Measurements from ENCODE around the gene PCK1. TPM values are rescaled to one million over a fixed set of nuclear protein-coding genes. Genes with fewer than 3 reads are reported as not detected.

PCK1 gene
- total RNA-seq, 1 experiment from 2014 or later: 0.21 TPM

DNA sequence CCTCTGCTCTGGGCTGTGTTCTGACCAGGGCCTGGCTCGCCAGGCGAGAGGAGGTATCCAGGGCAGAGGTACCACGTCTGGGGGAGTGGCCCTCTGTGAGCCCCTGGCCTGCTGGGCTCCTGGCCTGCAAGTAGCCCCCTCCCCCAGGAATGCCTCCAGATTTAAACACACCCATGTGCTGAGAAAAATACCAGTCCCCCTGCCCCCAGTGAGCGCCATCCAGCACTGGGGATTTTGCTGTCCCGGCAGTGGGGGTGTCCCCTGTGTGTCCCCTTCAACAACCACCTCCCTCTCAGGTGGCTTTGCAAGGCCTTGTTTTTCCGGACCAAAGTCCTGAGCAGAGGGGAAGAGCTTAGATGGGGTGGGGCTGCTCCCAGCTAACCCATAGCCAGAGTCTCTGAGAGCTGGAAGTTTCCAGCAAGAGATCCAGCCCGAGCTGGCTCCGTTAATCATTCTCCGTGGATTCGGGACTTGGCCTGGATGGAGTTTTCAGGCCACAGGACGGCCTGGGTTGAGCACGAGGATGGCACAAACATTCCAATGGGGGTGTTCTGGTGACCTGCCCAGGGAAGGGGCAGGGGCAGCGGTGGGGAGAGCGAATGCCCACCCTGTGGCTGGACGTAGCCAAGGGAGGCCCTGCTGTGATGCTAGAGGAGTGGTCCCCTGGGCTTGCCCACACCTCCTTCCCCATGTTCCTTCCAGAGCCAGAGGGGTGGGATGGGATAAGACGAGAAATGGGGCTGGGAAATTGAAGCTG, 29.0 kb downstream of the PCK1 start:
- CTCF ChIA-PET: interaction anchor here (0.7 kb wide), 1 partner anchor 173 kb away, joined by 3 read pairs; no protein-coding TSS in a partner anchor
- TF ChIP-seq SIN3A (IDR thresholded peaks at IDR 0.05; ENCODE audit: borderline replicate concordance, insufficient read depth, low read depth, low read length) (no peak), TCF7L2 (IDR thresholded peaks at IDR 0.05; ENCODE audit: low read depth, low read length) (no peak), POLR2AphosphoS5 (IDR thresholded peaks at IDR 0.05; ENCODE audit: low read depth, low read length) (no peak)
- TF ChIP-seq, protein P1, sequence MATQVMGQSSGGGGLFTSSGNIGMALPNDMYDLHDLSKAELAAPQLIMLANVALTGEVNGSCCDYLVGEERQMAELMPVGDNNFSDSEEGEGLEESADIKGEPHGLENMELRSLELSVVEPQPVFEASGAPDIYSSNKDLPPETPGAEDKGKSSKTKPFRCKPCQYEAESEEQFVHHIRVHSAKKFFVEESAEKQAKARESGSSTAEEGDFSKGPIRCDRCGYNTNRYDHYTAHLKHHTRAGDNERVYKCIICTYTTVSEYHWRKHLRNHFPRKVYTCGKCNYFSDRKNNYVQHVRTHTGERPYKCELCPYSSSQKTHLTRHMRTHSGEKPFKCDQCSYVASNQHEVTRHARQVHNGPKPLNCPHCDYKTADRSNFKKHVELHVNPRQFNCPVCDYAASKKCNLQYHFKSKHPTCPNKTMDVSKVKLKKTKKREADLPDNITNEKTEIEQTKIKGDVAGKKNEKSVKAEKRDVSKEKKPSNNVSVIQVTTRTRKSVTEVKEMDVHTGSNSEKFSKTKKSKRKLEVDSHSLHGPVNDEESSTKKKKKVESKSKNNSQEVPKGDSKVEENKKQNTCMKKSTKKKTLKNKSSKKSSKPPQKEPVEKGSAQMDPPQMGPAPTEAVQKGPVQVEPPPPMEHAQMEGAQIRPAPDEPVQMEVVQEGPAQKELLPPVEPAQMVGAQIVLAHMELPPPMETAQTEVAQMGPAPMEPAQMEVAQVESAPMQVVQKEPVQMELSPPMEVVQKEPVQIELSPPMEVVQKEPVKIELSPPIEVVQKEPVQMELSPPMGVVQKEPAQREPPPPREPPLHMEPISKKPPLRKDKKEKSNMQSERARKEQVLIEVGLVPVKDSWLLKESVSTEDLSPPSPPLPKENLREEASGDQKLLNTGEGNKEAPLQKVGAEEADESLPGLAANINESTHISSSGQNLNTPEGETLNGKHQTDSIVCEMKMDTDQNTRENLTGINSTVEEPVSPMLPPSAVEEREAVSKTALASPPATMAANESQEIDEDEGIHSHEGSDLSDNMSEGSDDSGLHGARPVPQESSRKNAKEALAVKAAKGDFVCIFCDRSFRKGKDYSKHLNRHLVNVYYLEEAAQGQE (IDR thresholded peaks at IDR 0.05; ENCODE audit: insufficient read depth in 1 of 2, low read depth in 2 of 2, low read length in 1 of 2): no peak
- TF ChIP-seq, protein P2, sequence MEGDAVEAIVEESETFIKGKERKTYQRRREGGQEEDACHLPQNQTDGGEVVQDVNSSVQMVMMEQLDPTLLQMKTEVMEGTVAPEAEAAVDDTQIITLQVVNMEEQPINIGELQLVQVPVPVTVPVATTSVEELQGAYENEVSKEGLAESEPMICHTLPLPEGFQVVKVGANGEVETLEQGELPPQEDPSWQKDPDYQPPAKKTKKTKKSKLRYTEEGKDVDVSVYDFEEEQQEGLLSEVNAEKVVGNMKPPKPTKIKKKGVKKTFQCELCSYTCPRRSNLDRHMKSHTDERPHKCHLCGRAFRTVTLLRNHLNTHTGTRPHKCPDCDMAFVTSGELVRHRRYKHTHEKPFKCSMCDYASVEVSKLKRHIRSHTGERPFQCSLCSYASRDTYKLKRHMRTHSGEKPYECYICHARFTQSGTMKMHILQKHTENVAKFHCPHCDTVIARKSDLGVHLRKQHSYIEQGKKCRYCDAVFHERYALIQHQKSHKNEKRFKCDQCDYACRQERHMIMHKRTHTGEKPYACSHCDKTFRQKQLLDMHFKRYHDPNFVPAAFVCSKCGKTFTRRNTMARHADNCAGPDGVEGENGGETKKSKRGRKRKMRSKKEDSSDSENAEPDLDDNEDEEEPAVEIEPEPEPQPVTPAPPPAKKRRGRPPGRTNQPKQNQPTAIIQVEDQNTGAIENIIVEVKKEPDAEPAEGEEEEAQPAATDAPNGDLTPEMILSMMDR (IDR thresholded peaks at IDR 0.05): no peak

GRCh38 chr20:57590485-57591288, 29.8 kb downstream of the PCK1 start:
- intact Hi-C loops (cut with micrococcal nuclease; ENCODE audit: unreplicated experiment): no loop called here

More for the DNA sequence above, 29.0 kb downstream of the PCK1 start:
- ATAC-seq (no peak), DNase-seq (ENCODE audit: low read depth, low spot score) (no peak)
- in situ Hi-C loops (cut with HindIII; ENCODE audit: low pct_unique_long_range_greater_than_20kb, low sequenced_read_pairs) (no loop called here), intact Hi-C loops (cut with micrococcal nuclease; ENCODE audit: unreplicated experiment) (no loop called here)
- POLR2A ChIA-PET: no interaction called here
- Histone ChIP-seq H3K36me3 (ENCODE audit: control insufficient read depth, insufficient read depth, low read length) (no peaks in the 10 kb centered on the region), H3K4me3 (ENCODE audit: low read depth in 2 of 2, low read length in 2 of 2) (no peak overlapping the region), H3K9me3 (ENCODE audit: control insufficient read depth, insufficient read depth, low read depth, low read length) (no peaks in the 10 kb centered on the region), H3K27ac (ENCODE audit: low read length) (no peak overlapping the region), H3K27me3 (ENCODE audit: control insufficient read depth, insufficient read depth, low read length) (no peaks in the 10 kb centered on the region), H3K4me1 (ENCODE audit: control insufficient read depth, insufficient read depth, low read length) (no peaks in the 10 kb centered on the region; the same call in 1 of the 2 replicates)
- BruUV-seq (replicated peaks): no TSS peak

More at GRCh38 chr20:57590485-57591288, 29.8 kb downstream of the PCK1 start:
- no peak for DNase-seq (ENCODE audit: low read depth, low spot score)
- no peaks in the 10 kb centered on the region for H3K36me3 ChIP-seq (ENCODE audit: control insufficient read depth, insufficient read depth, low read length)
- H3K27ac ChIP-seq (ENCODE audit: low read length): no peak overlapping the region
- ATAC-seq: no peak
- ChIA-PET CTCF (interaction anchor here (0.7 kb wide), 1 partner anchor 172 kb away, joined by 3 read pairs; no protein-coding TSS in a partner anchor), POLR2A (no interaction called here)
- H3K9me3 ChIP-seq (ENCODE audit: control insufficient read depth, insufficient read depth, low read depth, low read length): no peaks in the 10 kb centered on the region
- in situ Hi-C loops (cut with HindIII; ENCODE audit: low pct_unique_long_range_greater_than_20kb, low sequenced_read_pairs): no loop called here
- no peaks in the 10 kb centered on the region; the same call in 1 of the 2 replicates for H3K4me1 ChIP-seq (ENCODE audit: control insufficient read depth, insufficient read depth, low read length)
- no peak overlapping the region for H3K4me3 ChIP-seq (ENCODE audit: low read depth in 2 of 2, low read length in 2 of 2)
- BruUV-seq (replicated peaks): no TSS peak
- no peaks in the 10 kb centered on the region for H3K27me3 ChIP-seq (ENCODE audit: control insufficient read depth, insufficient read depth, low read length)
- TF ChIP-seq TCF7L2 (IDR thresholded peaks at IDR 0.05; ENCODE audit: low read depth, low read length) (no peak), POLR2AphosphoS5 (IDR thresholded peaks at IDR 0.05; ENCODE audit: low read depth, low read length) (no peak), SIN3A (IDR thresholded peaks at IDR 0.05; ENCODE audit: borderline replicate concordance, insufficient read depth, low read depth, low read length) (no peak)
- TF ChIP-seq, protein P2 (IDR thresholded peaks at IDR 0.05): no peak
- TF ChIP-seq, protein P1 (IDR thresholded peaks at IDR 0.05; ENCODE audit: insufficient read depth in 1 of 2, low read depth in 2 of 2, low read length in 1 of 2): no peak

All from Panc1 (cell line).